Panc1 (cell line): Measurements from ENCODE around the gene GPS1. TPM values are rescaled to one million over a fixed set of nuclear protein-coding genes. Genes with fewer than 3 reads are reported as not detected.

Source experiments
- ATAC-seq: fragments of 200-7000 bp; cut with Tn5 transposase; 2 replicates; pipeline ENCODE4 v1.9.1; 2020; ENCODE audit warnings: mild to moderate bottlenecking, moderate library complexity
- BruUV-seq: library from RNA; stranded (reverse); fragments of 400-500 nt; replicated peaks from 2 replicates; lab custom pipeline; 2021; lab: Mats Ljungman, UMichigan
- CTCF ChIA-PET: fragments of 300-600 bp; sonication (Branson Sonifier 250); formaldehyde crosslinking; loops from one replicate; lab custom pipeline; 2022; ENCODE audit warnings: antibody characterized with exemption; lab: Charles Lee
- POLR2A ChIA-PET: fragments of 300-600 bp; sonication (Branson Sonifier 250); formaldehyde crosslinking; loops from one replicate; lab custom pipeline; 2022; ENCODE audit warnings: antibody characterized with exemption; lab: Charles Lee
- DNase-seq: peaks from one replicate; pipeline ENCODE4 v3.0.0-alpha.2; 2010; ENCODE audit warnings: low read depth, low spot score
- H3K27ac ChIP-seq: 2 replicates; pipeline ENCODE4 v1.5.1; 2011; ENCODE audit warnings: mild to moderate bottlenecking, low read length, inconsistent platforms
- H3K27me3 ChIP-seq: fragments of 200-500 bp; sonication (Bioruptor generic); 2 replicates; pipeline ENCODE4 v1.6.0; 2014; ENCODE audit warnings: low read length, inconsistent platforms; ENCODE audit not compliant: control insufficient read depth, insufficient read depth
- H3K36me3 ChIP-seq: fragments of 200-500 bp; sonication (Bioruptor generic); 2 replicates; pipeline ENCODE4 v1.5.1; 2014; ENCODE audit warnings: inconsistent platforms, mild to moderate bottlenecking, low read length, moderate library complexity; ENCODE audit not compliant: control insufficient read depth, insufficient read depth
- H3K4me1 ChIP-seq: 2 replicates; pipeline ENCODE4 v1.5.1; 2011; ENCODE audit warnings: inconsistent platforms, mild to moderate bottlenecking, low read length, moderate library complexity; ENCODE audit not compliant: control insufficient read depth, insufficient read depth
- H3K4me3 ChIP-seq, 2 experiments: 2 replicates each; pipeline ENCODE4 v1.5.1; 2011 to 2012; ENCODE audit warnings: low read depth in 2 of 2, low read length in 2 of 2, mild to moderate bottlenecking in 2 of 2, inconsistent platforms in 1 of 2, moderate library complexity in 1 of 2
- H3K9me3 ChIP-seq: fragments of 200-500 bp; sonication (Bioruptor generic); 2 replicates; pipeline ENCODE4 v1.5.1; 2014; ENCODE audit warnings: low read depth, mild to moderate bottlenecking, inconsistent platforms, low read length, moderate library complexity; ENCODE audit not compliant: control insufficient read depth, insufficient read depth
- CTCF ChIP-seq: fragments of 450-650 bp; IDR thresholded peaks from 2 replicates; pipeline ENCODE4 v1.5.1; 2017; ENCODE audit warnings: mild to moderate bottlenecking
- POLR2AphosphoS5 ChIP-seq: IDR thresholded peaks from 2 replicates; pipeline ENCODE4 v1.6.1; 2012; ENCODE audit warnings: mild to moderate bottlenecking, low read depth, low read length, moderate library complexity
- SIN3A ChIP-seq: IDR thresholded peaks from 2 replicates; pipeline ENCODE4 v1.6.1; 2012; ENCODE audit warnings: low read depth, mild to moderate bottlenecking, low read length, moderate library complexity, borderline replicate concordance; ENCODE audit not compliant: insufficient read depth
- TCF7L2 ChIP-seq: IDR thresholded peaks from 2 replicates; pipeline ENCODE4 v1.6.1; 2011; ENCODE audit warnings: mild to moderate bottlenecking, low read depth, low read length, inconsistent platforms
- in situ Hi-C: cut with HindIII; loops from 2 replicates; pipeline ENCODE4 v1.10.0; 2016; ENCODE audit warnings: low sequenced_read_pairs, low pct_unique_long_range_greater_than_20kb
- intact Hi-C: fragments of 100-400 bp; cut with micrococcal nuclease; formaldehyde crosslinking; loops from one replicate; pipeline ENCODE4 v1.10.0; 2022; ENCODE audit not compliant: unreplicated experiment
- total RNA-seq: library from RNA; stranded (reverse); gene quantifications from one replicate; pipeline ENCODE4 v1.2.1, GENCODE V29; 2021; ENCODE audit not compliant: unreplicated experiment
- TF ChIP-seq, protein P1 (sequence below), 2 experiments: IDR thresholded peaks; 2 replicates each; pipeline ENCODE4 v1.6.1; 2011 to 2012; ENCODE audit warnings: low read depth in 2 of 2, control low read depth in 1 of 2, low read length in 1 of 2, mild to moderate bottlenecking in 1 of 2, moderate library complexity in 1 of 2; ENCODE audit not compliant: insufficient read depth in 1 of 2

GPS1 gene
- total RNA-seq, 1 experiment from 2014 or later = 175 TPM

- Histone ChIP-seq H3K4me3 (no peak overlapping the region), H3K27ac (no peak overlapping the region), H3K36me3 (no peaks in the 10 kb centered on the region), H3K9me3 (no peaks in the 10 kb centered on the region), H3K27me3 (no peaks in the 10 kb centered on the region), H3K4me1 (peaks cover 14% of the 10 kb centered on the region)
- in situ Hi-C loops (no loop called here), intact Hi-C loops (no loop called here)
- DNase-seq (no peak), ATAC-seq (no peak)
- no TSS peak for BruUV-seq
- ChIA-PET CTCF (no interaction called here), POLR2A (interaction anchor here (0.7 kb wide), 1 partner anchor 126 kb away, joined by 3 read pairs; no protein-coding TSS in a partner anchor)
- TF ChIP-seq TCF7L2 (no peak), POLR2AphosphoS5 (no peak), CTCF (no peak), SIN3A (no peak)
- TF ChIP-seq, protein P1, sequence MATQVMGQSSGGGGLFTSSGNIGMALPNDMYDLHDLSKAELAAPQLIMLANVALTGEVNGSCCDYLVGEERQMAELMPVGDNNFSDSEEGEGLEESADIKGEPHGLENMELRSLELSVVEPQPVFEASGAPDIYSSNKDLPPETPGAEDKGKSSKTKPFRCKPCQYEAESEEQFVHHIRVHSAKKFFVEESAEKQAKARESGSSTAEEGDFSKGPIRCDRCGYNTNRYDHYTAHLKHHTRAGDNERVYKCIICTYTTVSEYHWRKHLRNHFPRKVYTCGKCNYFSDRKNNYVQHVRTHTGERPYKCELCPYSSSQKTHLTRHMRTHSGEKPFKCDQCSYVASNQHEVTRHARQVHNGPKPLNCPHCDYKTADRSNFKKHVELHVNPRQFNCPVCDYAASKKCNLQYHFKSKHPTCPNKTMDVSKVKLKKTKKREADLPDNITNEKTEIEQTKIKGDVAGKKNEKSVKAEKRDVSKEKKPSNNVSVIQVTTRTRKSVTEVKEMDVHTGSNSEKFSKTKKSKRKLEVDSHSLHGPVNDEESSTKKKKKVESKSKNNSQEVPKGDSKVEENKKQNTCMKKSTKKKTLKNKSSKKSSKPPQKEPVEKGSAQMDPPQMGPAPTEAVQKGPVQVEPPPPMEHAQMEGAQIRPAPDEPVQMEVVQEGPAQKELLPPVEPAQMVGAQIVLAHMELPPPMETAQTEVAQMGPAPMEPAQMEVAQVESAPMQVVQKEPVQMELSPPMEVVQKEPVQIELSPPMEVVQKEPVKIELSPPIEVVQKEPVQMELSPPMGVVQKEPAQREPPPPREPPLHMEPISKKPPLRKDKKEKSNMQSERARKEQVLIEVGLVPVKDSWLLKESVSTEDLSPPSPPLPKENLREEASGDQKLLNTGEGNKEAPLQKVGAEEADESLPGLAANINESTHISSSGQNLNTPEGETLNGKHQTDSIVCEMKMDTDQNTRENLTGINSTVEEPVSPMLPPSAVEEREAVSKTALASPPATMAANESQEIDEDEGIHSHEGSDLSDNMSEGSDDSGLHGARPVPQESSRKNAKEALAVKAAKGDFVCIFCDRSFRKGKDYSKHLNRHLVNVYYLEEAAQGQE (IDR thresholded peaks at IDR 0.05; ENCODE audit: insufficient read depth in 1 of 2, low read depth in 2 of 2, low read length in 1 of 2) = no peak
These were observed 38.4 kb upstream of the GPS1 start for GRCh38 chr17:82013341-82013740.

DNA sequence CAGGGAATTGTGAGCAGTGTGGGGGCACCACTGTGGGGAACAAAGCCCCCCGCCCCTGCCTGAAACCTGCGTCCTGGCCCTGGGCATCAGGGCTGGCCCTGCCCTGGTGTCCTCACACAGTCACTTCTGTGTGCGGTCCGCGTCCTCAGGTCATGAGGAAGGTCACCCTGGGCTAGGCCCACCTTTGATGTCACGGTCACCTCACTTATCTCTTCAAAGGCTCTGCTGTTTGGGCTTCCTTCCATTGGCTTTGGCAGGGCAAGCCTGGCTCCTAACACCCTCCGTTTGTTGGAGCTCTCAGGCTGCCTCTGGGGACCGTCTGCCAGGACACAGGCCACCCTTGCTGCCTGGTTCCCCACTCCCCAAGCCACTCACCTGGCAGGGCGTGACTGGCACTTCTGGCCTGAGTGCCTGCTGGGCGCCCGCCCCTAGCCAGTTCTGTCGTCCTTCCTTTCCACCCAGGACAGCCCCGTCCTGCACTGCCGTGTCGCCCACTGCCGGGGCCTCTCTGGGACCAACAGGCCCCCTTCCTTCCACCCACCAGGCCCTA lies 37.9 kb upstream of the GPS1 start:
- ChIA-PET CTCF (no interaction called here), POLR2A (interaction anchor here (0.7 kb wide), 1 partner anchor 125 kb away, joined by 3 read pairs; no protein-coding TSS in a partner anchor)
- no peak for DNase-seq
- Histone ChIP-seq H3K27ac (no peak overlapping the region), H3K27me3 (no peaks in the 10 kb centered on the region), H3K36me3 (no peaks in the 10 kb centered on the region), H3K4me3 (no peak overlapping the region), H3K4me1 (peaks cover 19% of the 10 kb centered on the region), H3K9me3 (no peaks in the 10 kb centered on the region)
- no peak for ATAC-seq
- intact Hi-C loops (no loop called here), in situ Hi-C loops (no loop called here)
- TF ChIP-seq TCF7L2 (0 out of 2 replicates have a peak, but pooled peaks have one; percentile 19), SIN3A (no peak), CTCF (no peak)
- BruUV-seq = no TSS peak
